Measurements from ENCODE around the gene PHYHD1. TPM values are rescaled to one million over a fixed set of nuclear protein-coding genes. Genes with fewer than 3 reads are reported as not detected.

Gene PHYHD1
- 15.9 and 19.0 TPM in 2 replicates for total RNA-seq

DNA sequence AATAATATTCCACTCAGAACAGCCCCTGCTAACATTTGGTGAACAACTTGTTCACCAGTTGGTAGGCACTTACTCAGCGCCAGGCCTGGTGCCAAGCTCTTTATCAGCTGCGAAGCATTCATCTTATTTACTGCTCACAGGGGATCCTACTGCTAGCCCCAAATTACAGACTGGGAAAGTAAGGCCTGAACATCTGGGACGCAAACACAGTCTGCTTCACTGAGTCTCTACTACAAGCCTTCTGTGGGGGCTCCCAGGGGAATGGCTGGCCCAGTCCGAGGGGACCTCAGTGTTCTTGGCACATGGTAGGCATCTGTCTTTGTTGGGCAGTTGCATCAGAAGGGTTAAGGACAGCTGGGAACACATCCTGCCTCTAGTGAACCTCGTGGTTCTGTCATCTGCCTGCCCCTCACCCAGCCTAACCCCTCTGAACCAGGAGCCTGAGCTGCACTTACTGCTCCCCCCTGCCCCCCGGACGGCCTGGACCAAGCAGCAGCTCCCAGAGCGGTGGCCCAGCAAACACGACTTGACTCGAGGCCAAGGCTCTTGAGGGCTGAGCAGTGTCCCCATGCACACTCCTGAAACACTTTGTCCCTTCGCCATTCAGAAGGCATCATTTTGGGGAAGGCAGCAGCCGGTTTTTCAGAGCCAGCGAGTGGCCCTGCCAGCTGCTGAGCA lies at the start of gene PHYHD1:
Gene PHYHD1, plus strand, starts transcription at position 602 of the 678 bp plus-strand sequence. CDS start 1,342 bp downstream, outside the sequence.

GRCh38 chr9:128881884-128882676 lies 38.7 kb upstream of the PHYHD1 start, which contains the start of the genes KYAT1 and LRRC8A:
KYAT1 (minus strand) TSS chr9:128881950; CDS start chr9:128845405, 36,545 bp downstream.
LRRC8A (plus strand) TSS chr9:128882133; CDS start chr9:128907165, 25,032 bp downstream.

GRCh38 chr9:128947527-128948301 lies 26.9 kb downstream of the PHYHD1 start, which contains the start of the genes DOLK and NUP188:
DOLK (minus strand) TSS chr9:128947603; CDS start chr9:128947303, 300 bp downstream.
NUP188 (plus strand) TSS chr9:128947699; CDS start chr9:128947720, 21 bp downstream.

Other genes starting within 250 kb of the PHYHD1 start
- gene SET, start 231.8 kb upstream of the PHYHD1 start, total RNA-seq: 270 and 352 TPM in 2 replicates
- 10.3 and 10.4 TPM in 2 replicates for gene PKN3, start 218.5 kb upstream of the PHYHD1 start, total RNA-seq
- 87.3 and 88.4 TPM in 2 replicates for gene ZDHHC12, start 196.9 kb upstream of the PHYHD1 start, total RNA-seq
- 25.9 and 31.6 TPM in 2 replicates for gene ZER1, start 149.1 kb upstream of the PHYHD1 start, total RNA-seq
- gene TBC1D13, start 133.7 kb upstream of the PHYHD1 start, total RNA-seq: 10.8 and 12.3 TPM in 2 replicates
- gene ENDOG, start 102.5 kb upstream of the PHYHD1 start, total RNA-seq: 26.2 and 26.6 TPM in 2 replicates
- 33.1 and 35.7 TPM in 2 replicates for gene SPOUT1, start 91.2 kb upstream of the PHYHD1 start, total RNA-seq
- 10.8 and 14.7 TPM in 2 replicates for gene KYAT1, start 39.0 kb upstream of the PHYHD1 start, total RNA-seq
- 43.7 and 51.4 TPM in 2 replicates for gene LRRC8A, start 38.8 kb upstream of the PHYHD1 start, total RNA-seq
- gene DOLK, start 26.6 kb downstream of the PHYHD1 start, total RNA-seq: 22.9 and 28.7 TPM in 2 replicates
- 35.5 and 38.1 TPM in 2 replicates for gene NUP188, start 26.7 kb downstream of the PHYHD1 start, total RNA-seq
- 38.5 and 45.9 TPM in 2 replicates for gene SH3GLB2, start 107.3 kb downstream of the PHYHD1 start, total RNA-seq
- 11.9 and 14.3 TPM in 2 replicates for gene MIGA2, start 115.6 kb downstream of the PHYHD1 start, total RNA-seq
- 13.4 and 13.8 TPM in 2 replicates for gene DOLPP1, start 160.1 kb downstream of the PHYHD1 start, total RNA-seq
- gene CRAT, start 189.8 kb downstream of the PHYHD1 start, total RNA-seq: 50.4 and 54.8 TPM in 2 replicates
- 129 and 131 TPM in 2 replicates for gene PTPA, start 190.4 kb downstream of the PHYHD1 start, total RNA-seq

Measured in bronchus fibroblast of lung (primary cell).